ENCODE data around the gene EFNA5.

Gene EFNA5

GRCh38 chr5:107389775-107390148, 281.0 kb downstream of the EFNA5 start:
- no peak for DNase-seq (ENCODE audit: low read depth)

GRCh38 chr5:107389130-107389774, 281.5 kb downstream of the EFNA5 start:
- no peak for DNase-seq (ENCODE audit: low read depth)

GRCh38 chr5:107388141-107388861, 282.4 kb downstream of the EFNA5 start:
- no peak for DNase-seq (ENCODE audit: low read depth)

GRCh38 chr5:107387526-107388140, 283.1 kb downstream of the EFNA5 start:
- DNase-seq (ENCODE audit: low read depth) = no peak

- no peak for DNase-seq (ENCODE audit: low read depth)
These were observed 285.0 kb downstream of the EFNA5 start for GRCh38 chr5:107385708-107386107.

- no peak for DNase-seq (ENCODE audit: low read depth)
These were observed 286.5 kb downstream of the EFNA5 start for GRCh38 chr5:107384256-107384655.

GRCh38 chr5:107383414-107383813, 287.3 kb downstream of the EFNA5 start:
- no peak for DNase-seq (ENCODE audit: low read depth)

- DNase-seq (ENCODE audit: low read depth) = no peak
These were observed 289.4 kb downstream of the EFNA5 start for GRCh38 chr5:107381189-107381856.

GRCh38 chr5:107380654-107381053, 290.1 kb downstream of the EFNA5 start:
- no peak for DNase-seq (ENCODE audit: low read depth)

- no peak for DNase-seq (ENCODE audit: low read depth)
These were observed 292.4 kb downstream of the EFNA5 start for GRCh38 chr5:107378218-107378899.

GRCh38 chr5:107377277-107377609, 293.5 kb downstream of the EFNA5 start:
- DNase-seq (ENCODE audit: low read depth) = no peak

- DNase-seq (ENCODE audit: low read depth) = no peak
These were observed 294.0 kb downstream of the EFNA5 start for GRCh38 chr5:107376546-107377276.

- DNase-seq (ENCODE audit: low read depth) = no peak
These were observed 297.0 kb downstream of the EFNA5 start for GRCh38 chr5:107373549-107374263.

- DNase-seq (ENCODE audit: low read depth) = no peak
These were observed 297.9 kb downstream of the EFNA5 start for GRCh38 chr5:107372723-107373450.

- no peak for DNase-seq (ENCODE audit: low read depth)
These were observed 300.3 kb downstream of the EFNA5 start for GRCh38 chr5:107370396-107370968.

- DNase-seq (ENCODE audit: low read depth) = no peak
These were observed 301.1 kb downstream of the EFNA5 start for GRCh38 chr5:107369622-107370021.

- DNase-seq (ENCODE audit: low read depth) = no peak
These were observed 302.1 kb downstream of the EFNA5 start for GRCh38 chr5:107368615-107369014.

- DNase-seq (ENCODE audit: low read depth) = no peak
These were observed 302.8 kb downstream of the EFNA5 start for GRCh38 chr5:107367939-107368338.

GRCh38 chr5:107367480-107367879, 303.3 kb downstream of the EFNA5 start:
- no peak for DNase-seq (ENCODE audit: low read depth)

Measured in activated gamma-delta T cell treated with anti-CD3 and anti-CD28 coated beads, Interleukin-2, amount 50 U/mL, for 16 hours (primary cell).